22Rv1 (cell line): Measurements from ENCODE around the gene LYPD1.

Source experiments
- CTCF ChIP-seq: fragments of 450-650 bp; IDR thresholded peaks from 2 replicates; pipeline ENCODE4 v1.5.1; 2017; ENCODE audit warnings: mild to moderate bottlenecking
- ZFX ChIP-seq: fragments of 450-650 bp; IDR thresholded peaks from 2 replicates; pipeline ENCODE4 v1.6.1; 2017; ENCODE audit warnings: antibody characterized with exemption, borderline replicate concordance

DNA sequence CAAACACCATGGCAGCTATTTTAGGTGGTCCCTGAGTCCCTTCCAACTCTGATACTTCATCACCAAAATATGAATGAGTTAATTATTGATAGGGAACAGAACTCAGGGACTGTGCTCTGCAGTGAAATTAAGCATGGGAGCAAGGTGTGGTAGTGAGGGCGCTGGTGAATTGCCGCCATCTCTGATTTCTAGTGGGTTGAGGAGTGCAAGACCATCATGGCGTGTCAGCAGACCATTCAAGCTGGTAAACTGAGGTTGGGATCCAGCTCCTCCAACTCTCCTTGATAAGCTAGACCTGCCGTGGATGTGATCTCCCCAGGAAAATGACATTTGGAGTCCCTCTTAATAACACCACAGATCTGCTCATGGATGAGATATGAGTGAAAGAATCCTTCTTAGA is 70.4 kb downstream of the LYPD1 start:
- TF ChIP-seq CTCF, result no peak
- TF ChIP-seq ZFX, result no peak
